CD4-positive, alpha-beta memory T cell (primary cell): ENCODE results near the gene TECPR1. TPM values are rescaled to one million over a fixed set of nuclear protein-coding genes. Genes with fewer than 3 reads are reported as not detected.
A peak's percentile ranks its signal among the peaks of the same experiment; 100 is the strongest.

Experiments used
- CTCF ChIA-PET: fragments of 350-600 bp; sonication (Branson Sonifier 250); formaldehyde crosslinking; loops from one replicate; lab custom pipeline; 2021; ENCODE audit warnings: inconsistent platforms; ENCODE audit not compliant: partially characterized antibody; lab: Charles Lee
- POLR2A ChIA-PET: fragments of 350-600 bp; sonication (Branson Sonifier 250); formaldehyde crosslinking; loops from one replicate; lab custom pipeline; 2021; ENCODE audit not compliant: partially characterized antibody; lab: Charles Lee
- DNase-seq, 5 donors: peaks; one replicate each; pipeline versions ENCODE4 v3.0.0 to v3.0.0-alpha.2; 2020 to 2022; ENCODE audit warnings: mixed read lengths in 1 of 5
- H3K27ac ChIP-seq: one replicate; pipeline ENCODE4 v1.7.0; 2013; ENCODE audit warnings: low read depth, low read length
- H3K27me3 ChIP-seq: 2 replicates; pipeline ENCODE4 v1.7.0; 2013; ENCODE audit warnings: mild to moderate bottlenecking, low read length, moderate library complexity; ENCODE audit not compliant: insufficient read depth
- H3K36me3 ChIP-seq: 2 replicates; pipeline ENCODE4 v1.7.0; 2013; ENCODE audit warnings: mild to moderate bottlenecking, low read length, moderate library complexity; ENCODE audit not compliant: insufficient read depth
- H3K4me1 ChIP-seq: 2 replicates; pipeline ENCODE4 v1.7.0; 2013; ENCODE audit warnings: mild to moderate bottlenecking, low read length, moderate library complexity; ENCODE audit not compliant: insufficient read depth
- H3K4me3 ChIP-seq, 2 donors: one replicate each; pipeline ENCODE4 v1.7.0; 2013; ENCODE audit warnings: low read length in 2 of 2, mild to moderate bottlenecking in 1 of 2
- H3K9me3 ChIP-seq, 2 donors: one replicate each; pipeline ENCODE4 v1.7.0; 2013; ENCODE audit warnings: low read length in 2 of 2, control low read depth in 1 of 2; ENCODE audit not compliant: control insufficient read depth in 1 of 2
- H3K27ac Mint-ChIP-seq, 7 donors: one replicate each; pipeline ENCODE4 v1.8.0; 2020 to 2021; ENCODE audit warnings: mixed read lengths in 7 of 7, mild to moderate bottlenecking in 6 of 7, inconsistent platforms in 3 of 7, moderate library complexity in 3 of 7
- H3K27me3 Mint-ChIP-seq, 2 donors: one replicate each; pipeline ENCODE4 v1.8.0; 2020 to 2021; ENCODE audit warnings: mixed read lengths in 2 of 2
- H3K36me3 Mint-ChIP-seq, 2 donors: one replicate each; pipeline ENCODE4 v1.8.0; 2020 to 2021; ENCODE audit warnings: mixed read lengths in 2 of 2, inconsistent platforms in 1 of 2, mild to moderate bottlenecking in 1 of 2
- H3K4me1 Mint-ChIP-seq, 4 donors: one replicate each; pipeline ENCODE4 v1.8.0; 2020 to 2021; ENCODE audit warnings: mixed read lengths in 4 of 4, mild to moderate bottlenecking in 1 of 4
- H3K4me3 Mint-ChIP-seq, 8 donors: one replicate each; pipeline ENCODE4 v1.8.0; 2020 to 2021; ENCODE audit warnings: mixed read lengths in 8 of 8, mild to moderate bottlenecking in 7 of 8, moderate library complexity in 6 of 8, inconsistent platforms in 3 of 8
- H3K9me3 Mint-ChIP-seq, 8 donors: one replicate each; pipeline ENCODE4 v1.8.0; 2020 to 2021; ENCODE audit warnings: mixed read lengths in 8 of 8, mild to moderate bottlenecking in 5 of 8, inconsistent platforms in 3 of 8, moderate library complexity in 1 of 8
- intact Hi-C: fragments of 100-400 bp; cut with micrococcal nuclease; formaldehyde crosslinking; loops from one replicate; pipeline ENCODE4 v1.15.1; 2023
- polyA plus RNA-seq, 2 donors: library from polyadenylated mRNA; unstranded; fragments of 300-500 nt; fragmentation: Illumina TruSeq; gene quantifications; one replicate each; pipeline ENCODE4 v1.2.3, GENCODE V29; 2021
- total RNA-seq, 2 experiments: library from RNA; stranded (reverse); gene quantifications; one replicate each; pipeline ENCODE4 v1.2.3, GENCODE V29; 2021

Gene TECPR1
- total and polyA plus RNA-seq, 4 experiments from 2014 or later, result 17.3 to 147 (median 85.9) TPM

DNA sequence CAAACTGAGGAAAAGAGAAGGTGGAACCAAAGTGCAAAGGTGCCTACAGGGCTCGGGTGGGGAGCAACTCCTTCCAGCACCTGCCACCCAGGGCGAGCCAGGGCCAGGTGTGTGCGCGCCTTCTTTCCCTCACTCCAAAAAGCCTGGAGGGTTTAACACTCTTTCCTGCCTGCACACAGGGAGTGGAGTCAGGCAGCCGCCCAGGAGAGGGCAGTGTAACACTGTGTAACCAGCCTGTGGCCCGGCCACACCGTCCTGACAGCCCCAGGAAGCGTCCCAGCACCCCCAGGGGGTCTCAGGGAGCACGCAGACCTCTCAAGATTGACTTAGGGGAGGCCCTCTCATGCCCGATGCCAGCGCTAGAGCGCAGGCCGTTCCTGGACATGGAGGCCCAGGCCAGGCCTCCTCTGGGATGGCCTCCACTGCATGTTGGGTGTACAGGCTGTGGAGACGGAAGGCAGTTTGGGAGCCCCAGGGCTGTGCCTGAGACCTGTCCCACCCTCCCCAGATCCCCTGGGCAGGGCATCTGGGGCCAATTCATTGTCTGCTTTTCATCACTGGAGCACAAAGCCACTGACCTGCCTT is 42.9 kb upstream of the TECPR1 start:
- Mint-ChIP-seq H3K9me3 (no peaks in the 10 kb centered on the region), H3K27ac (no peak overlapping the region), H3K4me3 (no peak overlapping the region), H3K27me3 (no peaks in the 10 kb centered on the region), H3K36me3 (peaks cover 10% of the 10 kb centered on the region in 2 donors), H3K4me1 (peaks cover 0 to under 1% (median 0%) of the 10 kb centered on the region in 4 donors)
- no peak for DNase-seq
- intact Hi-C loops, result no loop called here
- Histone ChIP-seq H3K4me1 (no peaks in the 10 kb centered on the region), H3K9me3 (no peaks in the 10 kb centered on the region), H3K36me3 (peaks cover 14% of the 10 kb centered on the region), H3K4me3 (no peak overlapping the region), H3K27ac (no peak overlapping the region), H3K27me3 (no peaks in the 10 kb centered on the region)
- ChIA-PET POLR2A (no interaction called here), CTCF (interaction anchor here (1.1 kb wide), 1 partner anchor 127 kb away, joined by 3 read pairs; no protein-coding TSS in a partner anchor)

DNA sequence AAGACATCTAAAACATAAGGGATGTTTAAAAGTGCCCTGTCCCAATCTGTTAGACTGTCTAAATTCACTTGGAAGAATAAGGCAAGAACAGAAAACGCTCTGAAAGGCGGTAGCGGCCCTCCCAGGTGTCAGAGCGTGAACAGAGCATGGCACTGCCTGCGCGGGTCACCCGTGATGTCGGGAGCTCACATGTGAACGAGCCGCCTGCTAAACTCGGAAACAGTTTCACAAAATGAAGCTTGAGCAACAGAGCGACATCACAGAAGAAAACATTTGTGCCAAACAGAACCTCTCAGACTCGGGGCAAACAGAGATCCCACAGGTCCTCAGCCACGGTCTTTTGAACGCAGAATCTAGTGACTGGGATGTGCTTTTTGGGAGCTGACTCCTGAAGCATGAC is 42.3 kb upstream of the TECPR1 start:
- peaks cover 0 to 3% (median 0%) of the 10 kb centered on the region in 4 donors for H3K4me1 Mint-ChIP-seq
- ChIA-PET POLR2A (no interaction called here), CTCF (interaction anchor here (1.1 kb wide), 1 partner anchor 127 kb away, joined by 3 read pairs; no protein-coding TSS in a partner anchor)
- H3K27me3 Mint-ChIP-seq, result no peaks in the 10 kb centered on the region
- Histone ChIP-seq H3K27ac (no peak overlapping the region), H3K4me3 (no peak overlapping the region), H3K36me3 (peaks cover 14% of the 10 kb centered on the region), H3K27me3 (no peaks in the 10 kb centered on the region), H3K9me3 (no peaks in the 10 kb centered on the region), H3K4me1 (no peaks in the 10 kb centered on the region)
- peak overlapping the region in 2 of 7 donors; percentile 12 to 29 for H3K27ac Mint-ChIP-seq
- peaks cover 0 to 2% (median 0%) of the 10 kb centered on the region in 8 donors for H3K9me3 Mint-ChIP-seq
- intact Hi-C loops, result no loop called here
- H3K36me3 Mint-ChIP-seq, result peaks cover 10 to 12% of the 10 kb centered on the region in 2 donors
- H3K4me3 Mint-ChIP-seq, result no peak overlapping the region
- DNase-seq, result peak in 1 of 5 donors; percentile 5

DNA sequence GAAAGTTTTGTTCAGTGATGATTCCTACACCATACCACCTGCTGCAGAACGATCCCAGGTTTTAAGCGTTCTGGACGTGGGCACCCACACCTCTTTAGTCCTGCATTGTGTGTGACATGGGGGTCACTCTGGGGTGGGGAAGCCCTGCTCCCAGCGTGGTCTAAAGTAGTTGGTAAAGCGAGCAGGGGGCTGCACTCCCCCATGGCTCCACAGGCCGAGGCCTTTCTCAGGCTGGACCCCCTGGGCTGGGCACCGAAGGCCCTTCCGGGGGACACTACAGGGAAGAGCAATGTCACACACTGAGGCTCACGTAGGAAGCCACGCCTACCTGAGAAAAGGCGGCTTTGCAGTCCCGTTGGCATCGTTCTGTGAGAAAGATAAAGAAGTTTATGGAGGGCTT is 41.7 kb upstream of the TECPR1 start:
- peaks cover 0 to 3% (median 0%) of the 10 kb centered on the region in 4 donors for H3K4me1 Mint-ChIP-seq
- Histone ChIP-seq H3K9me3 (no peaks in the 10 kb centered on the region), H3K27ac (no peak overlapping the region), H3K36me3 (peaks cover 14% of the 10 kb centered on the region), H3K4me1 (no peaks in the 10 kb centered on the region), H3K4me3 (no peak overlapping the region), H3K27me3 (no peaks in the 10 kb centered on the region)
- intact Hi-C loops, result no loop called here
- H3K27me3 Mint-ChIP-seq, result no peaks in the 10 kb centered on the region
- H3K27ac Mint-ChIP-seq, result no peak overlapping the region
- H3K36me3 Mint-ChIP-seq, result peaks cover 10 to 12% of the 10 kb centered on the region in 2 donors
- CTCF ChIA-PET, result interaction anchor here (1.1 kb wide), 1 partner anchor 128 kb away, joined by 3 read pairs; no protein-coding TSS in a partner anchor
- H3K9me3 Mint-ChIP-seq, result peaks cover 0 to 2% (median 0%) of the 10 kb centered on the region in 8 donors
- POLR2A ChIA-PET, result no interaction called here
- DNase-seq, result peak in 1 of 5 donors; percentile 28
- no peak overlapping the region for H3K4me3 Mint-ChIP-seq

DNA sequence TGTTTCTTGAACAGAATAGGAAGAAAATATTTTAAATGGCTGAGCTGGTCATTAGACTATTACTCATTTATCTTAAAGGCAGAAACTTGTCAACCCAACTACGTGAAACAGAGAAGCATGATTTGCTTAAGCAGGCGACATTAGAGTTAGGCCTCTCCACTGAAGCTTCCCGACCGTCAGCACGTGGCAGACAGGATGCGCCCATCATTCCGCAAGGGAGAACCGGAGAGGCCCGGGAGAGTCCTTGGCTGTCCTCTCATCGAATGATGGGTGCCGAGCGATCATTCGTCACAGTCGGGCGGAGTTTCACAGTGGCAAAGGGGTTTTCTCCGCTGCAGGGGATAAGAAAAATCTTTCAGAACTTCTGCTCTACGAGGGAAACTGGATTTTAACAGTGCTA is 41.2 kb upstream of the TECPR1 start:
- POLR2A ChIA-PET, result no interaction called here
- DNase-seq, result no peak
- Mint-ChIP-seq H3K36me3 (peaks cover 10 to 14% of the 10 kb centered on the region in 2 donors), H3K27me3 (no peaks in the 10 kb centered on the region), H3K4me3 (no peak overlapping the region), H3K4me1 (peaks cover 0 to 3% (median 2%) of the 10 kb centered on the region in 4 donors), H3K27ac (no peak overlapping the region), H3K9me3 (peaks cover 0 to 2% (median 0%) of the 10 kb centered on the region in 8 donors)
- CTCF ChIA-PET, result no interaction called here
- H3K4me3 ChIP-seq, result no peak overlapping the region
- no peaks in the 10 kb centered on the region for H3K27me3 ChIP-seq
- no peaks in the 10 kb centered on the region for H3K9me3 ChIP-seq
- H3K27ac ChIP-seq, result no peak overlapping the region
- H3K4me1 ChIP-seq, result no peaks in the 10 kb centered on the region
- intact Hi-C loops, result no loop called here
- H3K36me3 ChIP-seq, result peaks cover 14% of the 10 kb centered on the region

DNA sequence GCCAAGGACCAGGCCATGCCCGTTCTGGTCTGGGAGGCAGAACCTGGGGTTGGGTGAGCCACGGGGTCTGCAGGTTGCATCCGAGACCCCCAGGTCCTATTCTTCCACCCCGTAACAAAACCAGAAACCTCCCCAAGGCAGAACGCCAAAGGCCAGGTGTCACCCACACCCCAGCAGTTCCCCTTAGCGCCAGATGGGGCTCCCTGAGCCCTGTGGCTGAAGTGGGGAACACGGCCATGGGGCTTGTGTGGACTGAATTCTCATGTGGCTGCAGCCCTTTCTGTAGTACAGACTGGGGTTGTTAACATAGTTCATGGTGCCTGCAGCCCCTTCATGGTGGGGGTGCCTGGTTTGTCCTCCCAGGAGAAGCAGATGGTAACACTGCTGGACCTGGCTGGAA is 39.7 kb upstream of the TECPR1 start:
- intact Hi-C loops, result no loop called here

DNA sequence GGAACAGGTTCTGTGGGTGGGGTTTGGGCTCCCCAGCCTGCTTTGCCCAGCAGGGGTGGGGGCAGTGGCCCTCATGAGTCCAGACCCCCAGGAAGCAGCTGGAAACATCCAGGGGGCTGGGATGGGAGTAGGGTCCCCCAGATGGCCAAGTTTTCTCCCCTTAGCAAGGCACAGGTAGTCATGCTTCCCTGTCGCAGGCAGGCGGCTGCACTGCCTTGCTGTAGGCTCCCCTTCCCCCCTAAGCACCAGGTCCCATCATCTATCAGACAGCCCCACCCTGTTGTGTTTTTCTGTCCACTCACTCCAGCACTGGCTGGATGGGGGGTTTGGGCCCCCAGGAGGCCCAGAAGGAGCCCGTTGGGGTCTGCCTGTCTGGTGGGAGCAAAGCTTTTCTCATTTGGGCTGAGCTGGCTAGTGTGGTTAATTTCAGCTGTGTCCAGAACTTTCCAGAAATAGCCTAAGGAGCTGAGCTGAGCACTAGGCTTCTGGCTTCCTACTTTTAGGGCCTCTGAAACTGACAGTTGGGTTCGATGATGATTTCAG is 37.4 kb upstream of the TECPR1 start:
- Histone ChIP-seq H3K9me3 (no peaks in the 10 kb centered on the region), H3K36me3 (peaks cover 14% of the 10 kb centered on the region), H3K4me1 (peaks cover 13% of the 10 kb centered on the region), H3K4me3 (no peak overlapping the region), H3K27ac (no peak overlapping the region), H3K27me3 (no peaks in the 10 kb centered on the region)
- Mint-ChIP-seq H3K9me3 (peaks cover 0 to 2% (median 0%) of the 10 kb centered on the region in 8 donors), H3K4me1 (peaks cover 4 to 23% (median 12%) of the 10 kb centered on the region in 4 donors), H3K4me3 (no peak overlapping the region), H3K27ac (peak overlapping the region in 1 of 7 donors; percentile 20), H3K36me3 (peaks cover 10 to 14% of the 10 kb centered on the region in 2 donors), H3K27me3 (no peaks in the 10 kb centered on the region)
- DNase-seq, result no peak
- intact Hi-C loops, result loop anchor here (10.0 kb wide), 1 partner anchor 415 kb away; the partner anchor contains the start of gene ASNS
- POLR2A ChIA-PET, result no interaction called here
- CTCF ChIA-PET, result no interaction called here

More for the DNA sequence above, 39.7 kb upstream of the TECPR1 start:
- peaks cover 0 to 10% (median 2%) of the 10 kb centered on the region in 4 donors for H3K4me1 Mint-ChIP-seq
- no peaks in the 10 kb centered on the region for H3K27me3 Mint-ChIP-seq
- peaks cover 10 to 14% of the 10 kb centered on the region in 2 donors for H3K36me3 Mint-ChIP-seq
- no peaks in the 10 kb centered on the region for H3K9me3 ChIP-seq
- H3K27ac Mint-ChIP-seq, result no peak overlapping the region
- H3K4me1 ChIP-seq, result no peaks in the 10 kb centered on the region
- H3K27me3 ChIP-seq, result no peaks in the 10 kb centered on the region
- ChIA-PET CTCF (no interaction called here), POLR2A (no interaction called here)
- no peak for DNase-seq
- H3K27ac ChIP-seq, result no peak overlapping the region
- H3K36me3 ChIP-seq, result peaks cover 14% of the 10 kb centered on the region
- no peak overlapping the region for H3K4me3 ChIP-seq
- peaks cover 0 to 2% (median 0%) of the 10 kb centered on the region in 8 donors for H3K9me3 Mint-ChIP-seq
- no peak overlapping the region for H3K4me3 Mint-ChIP-seq

- Histone ChIP-seq H3K4me1 (peaks cover 24% of the 10 kb centered on the region), H3K27ac (no peak overlapping the region), H3K9me3 (no peaks in the 10 kb centered on the region), H3K27me3 (no peaks in the 10 kb centered on the region), H3K4me3 (no peak overlapping the region), H3K36me3 (peaks cover 14% of the 10 kb centered on the region)
- ChIA-PET CTCF (no interaction called here), POLR2A (interaction anchor here (1.5 kb wide), 1 partner anchor 36 kb away, joined by 4 read pairs; the partner anchor contains the start of gene TECPR1)
- DNase-seq, result peak in 1 of 5 donors; percentile 1
- Mint-ChIP-seq H3K4me3 (no peak overlapping the region), H3K4me1 (peaks cover 7 to 35% (median 18%) of the 10 kb centered on the region in 4 donors), H3K27me3 (no peaks in the 10 kb centered on the region), H3K9me3 (peaks cover 0 to 2% (median 0%) of the 10 kb centered on the region in 8 donors), H3K36me3 (peaks cover 10 to 14% of the 10 kb centered on the region in 2 donors), H3K27ac (peak overlapping the region in 4 of 7 donors; percentile 24 to 57 (median 34))
- intact Hi-C loops, result loop anchor here (10.0 kb wide), 1 partner anchor 413 kb away; the partner anchor contains the start of gene ASNS
These were observed 36.2 kb upstream of the TECPR1 start for GRCh38 chr7:98288064-98288823.
